ENCODE data around the gene RUNX3.
"Not testable (repeated sequence)": the region's sequence is repeated elsewhere in the genome, so short reads cannot be mapped to it uniquely, and the experiment has no call there.

The RUNX3 gene

DNA sequence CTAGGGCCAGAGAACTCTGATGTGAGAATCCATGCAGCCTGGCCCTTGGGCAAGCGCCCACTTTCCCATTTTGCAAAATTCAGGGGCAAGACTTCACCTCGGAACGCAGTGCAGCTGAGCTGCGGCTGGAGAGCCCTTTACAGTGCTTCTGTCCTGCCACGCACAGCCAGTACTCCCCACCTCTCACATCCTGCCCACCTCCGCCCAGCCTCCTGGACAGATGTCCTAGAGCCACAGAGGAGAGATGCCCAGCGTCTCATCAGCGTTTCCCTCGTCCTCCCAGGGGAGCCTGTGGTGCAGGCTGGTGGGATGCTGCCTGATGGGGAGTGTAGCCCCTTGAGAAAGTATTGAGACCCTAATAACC lies 29.6 kb downstream of the RUNX3 start:
- DNase-seq = no peak

DNA sequence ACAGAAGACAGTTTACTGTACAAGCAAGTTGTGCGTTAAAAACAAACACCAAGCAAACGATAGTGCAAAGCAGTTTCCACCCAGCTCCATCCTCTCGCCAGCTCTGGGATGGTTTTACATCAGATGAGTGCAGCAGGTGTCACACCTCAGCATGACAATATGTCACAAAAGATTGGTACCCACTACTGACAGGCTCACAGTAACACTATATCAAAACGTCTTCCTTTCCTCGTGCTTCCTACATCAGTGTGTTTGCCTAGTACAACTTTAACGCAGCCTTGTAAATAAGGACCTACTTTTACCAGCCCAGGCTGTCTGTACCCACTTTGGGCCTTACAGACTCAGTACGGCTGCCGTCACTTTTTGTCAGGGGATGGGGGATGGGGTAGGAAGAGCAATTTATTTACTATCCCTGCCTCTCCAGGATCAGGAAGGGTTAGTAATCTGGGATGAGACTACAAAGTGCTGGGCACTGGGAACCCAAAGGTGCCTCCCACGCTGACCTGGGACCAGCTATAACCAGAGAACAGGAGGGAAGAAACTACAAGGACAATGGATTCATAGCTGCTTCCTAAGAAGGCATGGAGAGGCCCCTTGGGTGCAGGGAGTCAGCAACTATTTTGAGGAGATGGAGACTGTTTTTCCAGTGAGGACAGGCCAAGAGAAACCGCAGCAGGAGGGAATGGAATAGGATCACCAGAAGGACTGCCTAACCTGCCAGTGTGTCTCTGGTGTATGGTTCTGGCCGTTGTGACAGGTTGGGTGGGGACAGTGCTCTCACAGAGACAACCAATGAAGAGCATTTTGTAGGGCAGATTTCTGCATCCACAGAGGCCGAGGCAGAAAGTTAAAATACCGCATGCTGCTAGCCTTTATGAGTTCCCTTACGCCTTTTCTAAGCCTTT lies 30.2 kb downstream of the RUNX3 start:
- no peak for DNase-seq

DNA sequence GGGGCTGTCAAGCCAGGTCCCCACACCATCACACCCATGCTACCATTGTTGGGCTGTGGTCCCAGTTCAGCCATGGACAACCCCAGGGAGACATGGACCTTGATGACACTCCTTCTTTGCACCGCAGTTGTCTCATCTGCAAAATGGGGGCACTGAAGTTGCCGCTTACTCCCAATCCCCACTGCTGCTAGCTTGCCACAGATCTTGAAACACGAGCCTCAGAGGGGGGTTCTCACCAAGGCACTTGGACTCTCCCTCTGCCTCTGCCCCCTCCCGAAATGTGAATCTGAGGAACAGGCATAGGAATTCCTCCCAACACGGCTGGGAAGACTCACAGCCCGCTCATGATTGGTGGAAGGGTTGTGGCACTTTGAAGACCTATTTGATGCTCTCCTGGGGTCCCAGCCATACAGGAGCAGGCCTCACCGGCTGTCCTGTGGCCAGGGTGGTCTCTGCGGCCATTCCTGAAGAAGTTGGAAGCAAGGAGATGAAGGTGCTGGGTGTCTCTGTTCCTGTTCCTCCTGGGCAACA lies 31.1 kb downstream of the RUNX3 start:
- no peak for DNase-seq

DNA sequence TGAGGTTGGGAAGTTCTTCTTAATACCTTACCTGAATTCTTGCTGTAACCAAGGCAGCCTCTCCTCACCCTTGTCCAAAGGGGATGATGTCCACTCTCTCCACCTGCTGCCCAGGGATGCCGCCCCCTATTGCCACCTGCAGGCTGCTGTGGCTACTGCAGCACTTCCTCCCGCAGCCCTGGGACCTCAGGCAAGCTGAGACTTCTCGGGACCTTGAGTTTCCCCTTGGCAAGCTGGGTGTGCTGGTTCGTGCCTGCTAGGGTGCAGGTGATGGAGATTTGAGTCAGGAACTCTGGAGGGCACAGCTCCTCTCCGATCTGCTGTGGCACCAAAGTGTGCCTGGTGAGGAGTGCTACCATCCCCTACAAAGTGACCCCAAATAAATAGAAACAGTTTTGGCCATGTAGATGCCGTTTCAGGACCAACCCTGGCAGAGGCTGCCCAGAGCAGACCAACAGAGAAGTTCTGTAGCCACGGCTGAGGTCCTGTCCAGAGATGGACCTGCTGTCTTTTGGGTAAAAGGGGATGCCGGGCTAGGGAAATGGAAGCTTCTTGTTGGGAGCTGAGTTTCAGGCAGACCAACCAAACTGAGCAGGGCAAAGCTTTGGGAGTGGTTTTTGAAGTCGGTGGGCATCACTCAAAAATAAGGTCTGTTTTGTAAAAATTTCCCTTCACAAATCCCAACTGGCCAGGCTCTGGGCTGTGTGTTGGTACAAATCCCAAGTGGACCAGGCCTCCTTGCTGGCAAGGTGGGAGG lies 31.7 kb downstream of the RUNX3 start:
- no peak for DNase-seq

DNA sequence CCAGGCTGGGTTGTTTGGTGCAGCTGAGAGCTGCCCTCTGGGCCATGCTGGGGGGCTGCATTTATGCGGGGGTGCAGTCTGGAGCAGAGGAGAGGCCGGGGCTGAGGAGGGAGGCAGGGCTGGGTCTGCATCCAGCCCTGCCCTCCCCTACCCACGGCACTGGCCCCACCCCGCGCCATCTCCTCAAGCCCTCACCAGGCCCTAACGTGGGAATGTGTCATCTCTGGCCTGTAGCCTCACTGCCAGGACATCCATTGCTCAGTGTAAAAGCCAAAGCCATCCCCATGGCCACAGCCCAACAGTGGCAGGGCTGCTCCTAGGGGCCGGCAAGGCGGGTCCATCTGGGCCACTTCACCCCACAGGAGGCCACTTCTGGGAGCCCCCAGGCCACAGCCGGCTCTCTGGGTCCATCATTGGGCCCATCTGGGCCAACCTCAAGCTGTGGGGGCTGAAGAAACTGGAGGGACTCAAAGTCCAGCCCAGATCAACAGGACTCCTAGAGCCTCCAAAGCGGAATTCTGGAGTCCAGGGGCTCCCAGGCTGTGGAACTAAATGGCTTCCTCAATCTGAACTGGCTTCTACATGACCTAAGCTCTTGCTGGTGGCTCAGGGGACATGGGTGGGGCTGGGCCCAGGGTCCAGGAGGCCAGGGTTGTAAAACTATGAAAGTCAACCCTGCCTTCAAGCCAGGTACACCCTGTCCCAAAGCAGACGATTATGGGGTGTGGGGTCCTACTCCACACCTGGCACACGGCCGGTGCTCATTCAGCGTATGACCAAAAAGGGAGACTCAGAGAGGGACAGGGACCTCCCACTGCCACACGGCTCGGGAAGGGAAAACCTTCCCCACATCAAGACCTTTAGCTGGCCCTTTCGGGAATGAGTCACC lies 32.6 kb downstream of the RUNX3 start:
- no peak for DNase-seq

DNA sequence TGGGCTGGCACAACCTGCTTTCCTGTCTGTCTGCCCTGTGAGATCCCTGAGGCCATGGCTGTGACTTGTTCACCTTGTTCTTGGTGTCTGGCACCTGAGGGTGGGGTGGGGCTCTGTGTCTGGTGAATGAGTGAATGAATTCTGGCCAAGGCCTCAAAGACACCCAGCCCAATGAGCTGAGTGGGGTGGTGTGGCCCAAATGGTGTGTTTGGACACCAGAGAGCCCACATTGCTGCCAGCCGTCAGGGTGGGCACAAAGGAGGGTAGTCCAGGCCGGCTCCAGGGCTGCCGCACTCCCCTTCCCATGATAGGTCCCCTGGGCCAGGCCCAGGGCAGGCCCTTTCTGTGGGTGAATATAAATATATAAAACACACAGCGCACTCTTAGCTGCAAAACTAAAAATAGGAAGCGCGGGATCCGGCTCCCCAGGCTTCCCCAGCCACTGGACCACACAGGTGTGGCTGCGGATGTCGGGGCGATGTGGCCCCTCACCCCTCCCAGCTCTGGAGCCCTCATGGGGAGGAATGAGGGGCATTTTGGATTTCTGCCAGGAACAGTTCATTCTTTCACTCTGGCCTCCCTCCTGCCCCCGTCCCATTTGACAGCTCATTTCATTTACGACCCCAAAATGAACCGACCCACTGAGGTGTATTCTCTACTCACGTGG lies 33.3 kb downstream of the RUNX3 start:
- no peak for DNase-seq

DNA sequence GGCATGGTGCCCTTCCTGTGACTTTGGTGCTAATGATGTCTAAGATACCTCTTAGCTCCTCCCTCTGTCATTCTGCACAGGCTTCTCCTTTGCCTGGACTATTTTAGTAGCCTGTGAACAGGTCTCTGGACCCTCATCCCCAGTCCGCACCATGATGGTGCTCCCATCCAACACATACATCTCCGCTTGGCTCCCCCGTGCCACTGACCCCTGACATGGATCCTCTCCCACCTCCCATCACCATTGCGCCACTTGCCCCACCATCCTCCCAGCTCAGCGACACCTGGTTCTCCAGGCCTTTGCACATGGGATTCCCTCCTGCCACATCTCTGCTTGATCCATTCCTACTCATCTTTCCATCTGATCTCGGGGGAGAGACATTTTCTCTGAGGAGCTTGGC lies 33.9 kb downstream of the RUNX3 start:
- no peak for DNase-seq

DNA sequence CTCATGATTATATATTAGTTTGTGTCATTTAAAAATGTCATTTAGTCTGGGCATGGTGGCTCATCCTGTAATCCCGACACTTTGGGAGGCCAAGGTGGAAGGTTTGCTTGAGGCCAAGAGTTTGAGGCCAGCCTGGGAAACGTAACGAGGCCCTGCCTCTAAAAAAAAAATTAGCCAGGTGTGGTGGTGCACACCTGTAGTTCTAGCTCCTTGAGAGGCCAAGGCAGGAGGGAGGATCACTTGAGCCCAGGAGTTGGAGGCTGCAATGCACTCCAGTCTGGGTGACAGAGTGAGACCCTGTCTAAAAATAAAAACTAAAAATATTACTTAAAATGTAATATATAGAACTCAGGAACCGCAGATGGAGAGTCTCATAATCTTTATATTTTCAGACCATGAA lies 34.6 kb downstream of the RUNX3 start:
- no peak for DNase-seq

DNA sequence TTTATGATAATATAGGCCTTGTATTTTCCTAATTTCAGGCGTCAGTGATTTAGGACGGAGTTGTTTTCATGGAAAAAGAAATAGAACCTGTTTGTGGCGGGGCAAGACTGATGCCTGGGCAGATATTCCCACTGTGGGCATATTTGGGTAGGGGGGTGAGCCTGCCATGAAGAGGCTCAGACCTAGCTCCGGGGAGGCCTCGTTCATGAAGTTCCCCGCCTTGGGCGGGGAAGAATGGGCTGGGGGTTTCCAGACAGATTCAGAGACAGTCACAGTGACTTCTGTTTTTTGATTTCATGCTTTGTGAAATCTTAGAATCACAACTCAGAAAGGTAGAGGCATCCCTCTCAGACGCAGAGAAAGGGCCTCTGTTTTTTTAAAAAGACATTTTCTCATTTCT lies 36.1 kb downstream of the RUNX3 start:
- DNase-seq = no peak

DNA sequence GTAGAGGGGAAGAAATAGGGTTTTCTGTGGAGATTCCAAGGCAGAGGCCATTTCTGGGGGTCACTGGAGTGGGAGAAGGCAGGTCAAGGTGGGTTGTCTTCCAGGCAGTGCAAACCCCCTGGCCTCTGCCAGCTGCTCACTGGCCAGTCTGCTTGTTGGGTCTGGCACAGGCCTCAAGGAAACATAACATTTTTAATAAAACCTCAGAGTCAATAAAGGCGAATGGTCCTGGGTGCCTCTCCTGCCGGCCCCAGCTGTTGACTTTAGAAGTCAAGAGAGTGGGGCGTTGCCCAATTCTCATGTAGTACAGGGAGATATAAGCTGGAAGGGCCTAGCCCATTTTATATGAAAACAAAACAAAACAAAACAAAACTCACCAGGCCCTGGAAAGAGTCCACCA lies 36.6 kb downstream of the RUNX3 start:
- no peak for DNase-seq

DNA sequence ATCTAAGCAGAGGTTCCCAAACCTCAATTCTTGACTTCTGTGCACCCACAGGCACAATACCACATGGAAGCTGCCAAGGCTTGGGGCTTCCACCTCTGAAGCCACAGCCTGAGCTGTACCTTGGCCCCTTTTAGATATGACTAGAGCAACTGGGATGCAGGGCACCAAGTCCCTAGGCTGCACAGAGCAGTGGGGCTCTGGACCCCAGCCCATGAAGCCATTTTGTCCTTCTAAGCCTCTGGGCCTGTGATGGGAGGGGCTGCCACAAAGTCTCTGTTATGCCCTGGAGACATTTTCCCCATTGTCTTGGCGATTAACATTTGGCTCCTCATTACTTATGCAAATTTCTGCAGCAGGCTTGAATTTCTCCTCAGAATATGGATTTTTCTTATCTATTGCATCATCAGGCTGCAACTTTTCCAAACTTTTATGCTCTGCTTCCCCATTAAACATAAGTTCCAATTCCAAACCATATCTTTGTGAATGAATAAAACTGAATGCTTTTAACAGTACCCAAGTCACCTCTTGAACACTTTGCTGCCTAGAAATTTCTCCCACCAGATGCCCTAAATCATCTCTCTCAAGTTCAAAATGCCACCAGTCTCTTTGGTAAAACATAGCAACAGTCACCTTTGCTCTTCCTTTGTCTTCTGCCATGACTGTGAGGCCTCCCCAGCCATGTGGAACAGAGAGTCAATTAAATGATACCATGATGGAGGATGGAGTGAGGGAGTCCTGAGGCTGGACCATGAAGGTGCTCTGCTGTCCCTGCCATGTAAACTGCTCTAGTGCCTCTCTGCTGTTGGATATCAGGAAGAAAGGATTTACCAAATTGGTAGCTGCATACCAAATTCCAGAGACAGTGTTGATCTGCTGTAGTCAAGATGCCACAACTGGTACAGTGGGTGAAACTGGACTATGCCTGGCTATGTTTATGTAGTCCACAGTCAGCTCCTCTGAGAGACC lies 37.6 kb downstream of the RUNX3 start:
- DNase-seq = no peak

DNA sequence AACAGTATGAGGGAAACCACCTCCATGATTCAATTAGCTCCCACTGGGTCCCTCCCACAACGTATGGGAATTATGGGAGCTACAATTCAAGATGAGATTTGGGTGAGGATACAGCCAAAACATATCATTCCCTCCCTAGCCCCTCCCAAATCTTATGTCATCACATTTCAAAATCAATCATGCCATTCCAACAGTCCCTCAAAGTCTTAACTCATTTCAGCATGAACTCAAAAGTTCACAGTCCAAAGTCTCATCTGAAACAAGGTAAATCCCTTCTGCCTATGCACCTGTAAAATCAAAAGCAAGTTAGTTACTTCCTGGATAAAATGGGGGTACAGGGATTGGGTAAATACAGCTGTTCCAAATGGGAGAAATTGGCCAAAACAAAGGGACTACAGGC lies 38.7 kb downstream of the RUNX3 start:
- not testable (repeated sequence) for DNase-seq

DNA sequence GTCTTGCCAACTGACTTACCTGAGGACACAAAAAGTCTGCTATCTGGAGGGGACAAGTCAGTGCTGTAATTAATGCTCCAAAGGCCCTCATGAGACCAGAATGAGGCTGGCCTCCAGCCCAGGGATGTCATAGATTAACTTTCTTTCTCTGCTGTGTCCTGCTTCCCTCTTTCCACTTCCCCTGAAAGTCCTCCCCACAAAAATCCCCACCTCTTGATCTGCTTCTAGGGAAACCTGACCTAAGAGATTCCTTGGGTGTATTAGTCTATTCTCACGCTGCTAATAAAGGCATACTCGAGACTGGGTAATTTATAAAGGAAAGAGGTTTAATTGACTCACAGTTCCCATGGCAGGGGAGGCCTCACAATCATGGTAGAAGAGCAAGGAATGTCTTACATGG lies 39.2 kb downstream of the RUNX3 start:
- no peak for DNase-seq

DNA sequence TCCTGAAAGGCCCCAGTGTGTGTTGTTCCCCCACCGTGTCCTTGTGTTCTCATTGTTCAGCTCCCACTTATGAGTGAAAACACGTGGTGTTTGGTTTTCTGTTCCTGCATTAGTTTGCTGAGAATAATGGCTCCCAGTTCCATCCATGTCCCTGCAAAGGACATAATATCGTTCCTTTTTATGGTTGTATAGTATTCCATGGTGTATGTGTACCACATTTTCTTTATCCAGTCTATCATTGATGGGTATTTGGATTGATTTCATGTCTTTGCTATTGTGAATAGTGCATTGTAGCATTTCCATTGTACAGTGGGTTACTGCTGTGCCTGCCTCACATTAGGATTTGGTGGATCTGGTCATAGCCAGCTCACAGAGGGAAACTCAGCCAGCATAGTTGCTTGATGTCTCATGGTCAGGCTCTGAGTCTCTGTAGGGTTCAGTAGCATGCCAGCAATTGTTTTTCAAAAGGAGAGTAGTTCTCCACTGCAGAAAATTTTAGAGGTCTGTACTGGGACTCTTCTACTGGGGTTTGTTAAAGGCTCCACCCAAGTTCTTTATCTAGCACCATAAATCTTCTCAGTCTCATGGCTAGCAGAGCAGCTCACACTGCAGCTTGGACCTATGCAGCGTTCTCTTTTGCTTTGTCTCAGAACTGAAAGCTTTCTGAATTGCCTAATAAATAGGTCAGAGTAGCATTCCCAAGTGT lies 41.0 kb downstream of the RUNX3 start:
- DNase-seq = no peak

DNA sequence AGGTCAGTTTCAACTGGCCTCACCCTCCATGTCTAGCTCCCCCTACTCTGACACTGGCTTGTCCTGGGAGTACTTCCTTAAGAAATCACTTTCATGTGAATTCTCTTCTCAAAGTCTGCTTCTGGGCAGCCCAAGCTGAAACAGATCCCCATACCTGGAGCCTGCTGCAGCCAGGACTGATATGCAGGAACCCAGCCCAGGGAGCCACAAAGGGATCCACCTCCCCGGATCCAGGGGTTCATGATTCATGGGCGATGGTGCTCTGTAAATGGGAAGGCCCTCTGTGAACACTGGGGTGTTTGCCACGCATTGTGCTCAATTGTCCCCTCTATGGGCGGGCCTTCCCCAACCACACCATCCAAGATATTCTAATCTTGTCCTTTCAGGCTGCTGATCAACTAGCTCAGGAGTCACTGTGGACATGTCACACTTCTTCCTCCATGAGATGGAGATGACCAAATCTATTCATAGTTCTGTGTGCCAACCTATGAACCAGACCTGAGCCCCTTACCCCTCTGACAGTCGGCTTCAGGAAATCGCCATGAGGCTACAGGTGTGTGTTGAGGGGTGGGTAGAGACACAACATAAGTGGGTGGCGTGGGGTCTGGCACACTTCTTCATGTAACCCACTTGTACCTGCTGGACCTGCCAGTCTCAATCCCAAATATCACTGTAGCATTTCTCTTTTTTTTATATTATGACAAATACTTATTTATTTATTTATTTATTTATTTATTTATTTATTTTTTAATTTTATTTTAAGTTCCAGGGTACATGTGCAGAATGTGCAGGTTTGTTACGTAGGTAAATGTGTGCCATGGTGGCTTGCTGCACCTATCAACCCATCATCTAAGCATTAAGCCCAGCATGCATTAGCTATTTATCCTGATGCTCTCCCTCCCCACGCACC lies 41.8 kb downstream of the RUNX3 start:
- no peak for DNase-seq

DNA sequence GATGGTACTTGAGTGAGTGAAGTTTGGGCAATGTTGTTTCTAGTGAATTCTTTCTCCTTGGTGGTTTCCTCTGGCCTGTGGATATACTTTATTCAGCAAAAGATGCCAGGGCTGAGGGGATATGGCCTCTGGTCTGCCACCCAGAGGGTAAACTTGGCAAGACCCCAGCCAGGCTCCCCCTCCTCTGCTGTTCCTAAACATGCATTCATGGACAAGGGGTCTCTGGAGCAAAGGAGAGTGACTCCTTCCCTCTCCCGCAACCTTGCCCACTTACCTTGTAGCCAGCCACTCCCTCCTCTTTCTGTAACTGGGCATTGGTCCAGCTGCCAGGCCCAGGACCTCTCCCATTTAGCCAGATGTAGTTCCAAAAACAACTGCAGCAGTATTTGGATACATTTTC lies 43.8 kb downstream of the RUNX3 start:
- DNase-seq = no peak

DNA sequence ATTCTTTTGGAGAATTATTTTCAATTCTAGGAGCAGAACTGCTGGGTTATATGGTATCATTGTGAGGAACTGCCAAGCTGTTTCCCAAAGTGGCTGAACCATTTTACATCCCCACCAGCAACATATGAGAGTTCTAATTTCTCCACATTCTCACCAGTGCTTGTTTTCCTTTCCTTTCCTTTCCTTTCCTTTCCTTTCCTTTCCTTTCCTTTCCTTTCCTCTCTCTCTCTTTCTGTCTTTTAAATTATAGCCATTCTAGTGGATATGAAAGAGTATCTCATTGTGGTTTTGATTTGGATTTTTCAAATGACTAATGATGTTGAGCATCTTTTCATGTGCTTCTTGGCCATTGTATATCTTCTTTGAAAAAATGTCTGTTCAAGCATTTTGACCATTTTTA lies 45.3 kb downstream of the RUNX3 start:
- no peak for DNase-seq

DNA sequence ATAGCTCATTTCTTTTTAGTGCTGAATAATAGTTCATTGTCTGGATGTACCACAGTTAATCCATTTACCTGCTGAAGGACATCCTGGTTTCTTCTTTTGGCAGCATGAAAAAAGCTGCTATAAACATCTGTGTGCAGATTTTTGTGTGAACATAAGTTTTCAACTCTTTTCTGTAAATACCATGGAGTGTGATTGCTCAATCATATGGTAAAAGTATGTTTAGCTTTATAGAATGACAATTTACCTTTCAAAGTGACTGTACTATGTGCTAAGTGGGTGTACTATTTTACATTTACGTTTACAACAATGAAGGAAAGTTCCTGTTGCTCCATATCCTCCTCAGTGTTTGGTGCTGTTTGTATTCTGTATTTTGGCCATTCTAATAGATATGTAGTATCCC lies 49.0 kb downstream of the RUNX3 start:
- no peak for DNase-seq
